GM19240 (cell line): ENCODE results near the gene KCTD15.

ENCODE experiments used
- DNase-seq: peaks from one replicate; pipeline ENCODE4 v3.0.0; 2011; ENCODE audit warnings: low spot score; ENCODE audit not compliant: insufficient read length

KCTD15 gene

GRCh38 chr19:33849551-33850147, 53.0 kb downstream of the KCTD15 start:
- no peak for DNase-seq

GRCh38 chr19:33859016-33859415, 62.3 kb downstream of the KCTD15 start:
- DNase-seq: no peak

- DNase-seq: no peak
Observed at GRCh38 chr19:33860312-33861090, 63.8 kb downstream of the KCTD15 start.

- DNase-seq: no peak
Observed at GRCh38 chr19:33861950-33862349, 65.3 kb downstream of the KCTD15 start.

- DNase-seq: no peak
Observed at GRCh38 chr19:33862981-33863380, 66.3 kb downstream of the KCTD15 start.

GRCh38 chr19:33863436-33863835, 66.8 kb downstream of the KCTD15 start:
- no peak for DNase-seq

GRCh38 chr19:33864311-33864850, 67.7 kb downstream of the KCTD15 start:
- DNase-seq: no peak

GRCh38 chr19:33865306-33865705, 68.6 kb downstream of the KCTD15 start:
- DNase-seq: no peak
